Umbilical cord (tissue), 2 donors: ENCODE measurements around the gene PARD3. TPM values are rescaled to one million over a fixed set of nuclear protein-coding genes. Genes with fewer than 3 reads are reported as not detected.
A peak's percentile ranks its signal among the peaks of the same experiment; 100 is the strongest.

Experiments
- DNase-seq: peaks from one replicate; pipeline ENCODE4 v3.0.0-alpha.2; 2015; ENCODE audit warnings: low spot score
- total RNA-seq: library from RNA; depleted of rRNA; stranded (reverse); fragments of >200 nt; gene quantifications from one replicate; pipeline ENCODE4 v1.2.3, GENCODE V29; 2014; ENCODE audit warnings: low replicate concordance; ENCODE audit not compliant: insufficient read depth

Gene PARD3
- total RNA-seq, 1 donor from 2014 or later, result 27.0 TPM

DNA sequence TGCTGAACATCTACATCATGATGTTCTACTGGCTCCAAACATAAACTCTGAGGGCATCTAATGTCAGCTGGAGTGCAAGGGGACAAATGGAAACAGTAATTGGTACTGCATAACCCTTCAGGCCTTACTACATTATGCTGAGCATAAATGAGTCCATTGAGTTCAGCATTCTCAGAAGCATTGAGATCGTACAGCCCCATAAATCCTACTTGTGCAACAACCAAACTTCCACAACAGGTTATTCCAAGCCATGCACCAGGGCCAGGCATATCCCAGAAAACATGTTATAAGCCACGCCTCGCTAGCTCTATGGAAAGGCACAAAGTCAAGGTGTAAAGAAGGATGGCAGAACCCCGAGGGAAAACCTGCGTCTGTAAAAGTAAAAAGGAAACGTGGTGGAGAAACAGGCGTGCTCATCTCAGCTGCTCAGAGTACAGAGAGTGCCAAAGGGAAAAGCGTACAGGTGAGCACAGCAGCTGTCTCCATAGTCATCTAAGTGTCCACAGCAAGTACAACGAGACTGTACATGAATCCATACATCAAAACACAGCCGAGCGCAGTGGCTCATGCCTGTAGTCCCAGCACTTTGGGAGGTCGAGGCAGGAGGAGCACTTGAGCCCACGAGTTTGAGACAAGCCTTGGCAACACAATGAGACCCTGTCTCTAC lies 124.6 kb downstream of the PARD3 start:
- no peak for DNase-seq

DNA sequence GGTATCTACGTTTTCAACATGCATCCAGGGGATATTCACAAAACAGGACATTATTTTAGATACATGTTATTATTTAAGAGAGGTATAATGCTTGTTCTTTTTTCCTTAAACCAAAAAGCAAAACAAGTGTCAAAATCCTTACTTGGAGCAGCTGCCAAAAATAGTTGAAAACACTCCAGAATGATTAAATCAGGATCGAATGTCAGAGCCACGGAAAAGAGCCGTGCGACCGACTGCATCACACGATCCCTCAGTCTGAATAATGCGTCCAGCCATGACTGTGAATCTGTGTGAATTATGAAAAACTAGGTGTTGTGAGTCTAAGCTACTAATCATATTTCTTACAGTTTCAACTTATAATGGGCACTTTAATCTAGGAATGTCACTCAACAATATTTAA lies 126.0 kb downstream of the PARD3 start:
- DNase-seq, result no peak

DNA sequence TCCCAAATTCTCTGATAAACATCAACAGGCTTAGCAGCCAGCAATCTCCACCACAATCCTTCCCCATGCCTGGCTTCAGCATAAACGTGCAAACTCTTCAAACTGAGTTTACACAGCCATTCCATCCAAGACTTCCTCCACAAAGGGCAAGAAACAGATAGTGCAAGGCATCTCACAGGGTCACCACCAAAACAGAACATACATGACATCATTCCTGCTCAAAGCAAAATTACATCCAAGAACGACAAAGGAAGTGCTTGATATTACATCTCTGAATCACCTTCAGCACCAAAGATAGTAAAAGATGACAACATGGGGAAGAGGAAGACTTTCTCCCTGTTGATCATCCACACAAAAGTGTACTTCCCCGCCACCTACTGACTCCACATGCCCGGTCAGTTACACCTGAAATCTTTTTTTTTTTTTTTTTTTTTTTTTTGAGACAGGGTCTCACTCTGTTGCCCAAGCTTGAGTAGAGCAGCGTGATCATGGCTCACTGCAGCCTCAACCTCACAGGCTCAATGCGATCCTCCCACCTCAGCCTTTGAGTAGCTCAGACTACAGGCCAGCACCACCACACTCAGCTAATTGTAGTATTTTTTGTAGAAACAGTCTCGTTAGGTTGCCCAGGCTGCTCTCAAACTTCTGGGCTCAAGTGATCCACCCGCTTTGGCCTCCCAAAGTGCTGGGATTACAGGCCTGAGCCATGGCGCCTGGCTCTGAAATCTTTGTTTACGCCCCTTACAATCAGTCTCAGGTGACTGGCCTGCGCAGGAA lies 127.5 kb downstream of the PARD3 start:
- no peak for DNase-seq

DNA sequence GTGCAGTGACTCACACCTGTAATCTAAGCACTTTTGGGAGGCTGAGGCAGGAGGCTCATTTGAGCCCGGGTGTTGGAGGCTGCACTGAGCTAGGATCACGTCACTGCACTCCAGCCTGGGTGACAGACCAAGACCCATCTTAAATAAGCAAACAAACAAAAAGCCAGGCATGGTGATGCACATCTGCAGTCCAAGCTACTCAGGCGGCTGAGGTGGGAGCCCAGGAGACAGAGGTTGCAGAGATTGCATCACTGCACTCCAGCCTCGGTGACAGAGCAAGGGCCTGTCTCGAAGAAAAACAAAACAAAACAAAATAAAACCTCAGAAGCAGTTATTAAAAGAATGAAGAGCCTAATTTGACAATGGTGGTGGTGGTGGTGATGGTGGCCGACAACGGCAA lies 132.5 kb downstream of the PARD3 start:
- DNase-seq, result no peak

DNA sequence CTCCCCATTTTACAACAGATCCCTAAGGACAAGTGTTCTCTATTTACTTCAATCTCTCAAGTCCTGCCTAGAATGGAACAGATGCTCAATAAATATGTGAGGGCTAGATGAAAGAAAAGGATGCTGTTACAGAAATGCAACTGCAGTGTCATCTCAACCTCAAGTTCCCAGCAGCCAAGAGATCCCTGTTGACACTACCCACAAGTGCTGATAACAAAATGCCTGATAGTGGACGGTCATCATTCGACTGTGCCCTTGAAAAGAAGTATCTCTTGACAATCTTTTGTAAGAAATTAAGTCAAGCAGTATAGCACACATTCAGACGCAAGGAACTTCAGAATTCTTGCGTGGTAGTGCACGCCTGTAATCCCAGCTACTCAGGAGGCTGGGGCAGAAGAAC lies 133.2 kb downstream of the PARD3 start:
- no peak for DNase-seq

DNA sequence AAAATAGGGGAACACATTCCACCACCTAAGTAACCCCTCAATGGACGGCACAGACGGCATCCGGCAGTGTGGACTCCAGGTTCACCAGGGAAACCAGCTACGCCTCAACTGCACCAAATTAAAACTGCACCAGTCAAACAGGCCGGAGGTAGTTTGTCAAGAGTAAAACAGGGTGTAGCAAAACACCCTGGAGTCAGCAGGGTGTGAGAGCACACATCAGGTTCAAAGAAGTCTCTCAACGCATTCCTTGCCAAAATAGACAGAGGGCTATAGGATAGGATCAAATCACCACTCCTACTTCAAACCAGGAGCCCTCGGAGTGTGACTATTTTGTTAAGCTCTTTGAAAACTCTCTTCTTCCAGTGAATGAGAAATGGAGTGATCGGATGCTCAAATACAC lies 135.9 kb downstream of the PARD3 start:
- DNase-seq, result no peak

DNA sequence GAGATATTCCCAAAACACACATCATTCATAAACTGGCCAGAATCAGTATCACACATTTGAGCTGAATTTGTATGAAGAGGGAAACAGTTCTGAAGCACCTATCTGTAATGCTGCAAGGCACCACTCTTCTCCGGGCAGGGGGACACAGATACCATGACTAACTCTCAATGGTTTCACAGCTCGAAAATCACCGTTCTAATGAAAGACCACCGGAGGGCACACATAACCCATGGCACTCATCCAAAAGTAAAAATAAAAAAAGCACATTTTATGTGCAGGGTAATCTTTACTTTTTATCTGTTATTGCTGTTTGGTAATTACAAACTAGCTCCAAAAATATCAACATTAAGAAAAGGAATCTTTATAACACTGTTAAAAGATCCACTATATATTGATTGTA lies 137.5 kb downstream of the PARD3 start:
- DNase-seq, result no peak

DNA sequence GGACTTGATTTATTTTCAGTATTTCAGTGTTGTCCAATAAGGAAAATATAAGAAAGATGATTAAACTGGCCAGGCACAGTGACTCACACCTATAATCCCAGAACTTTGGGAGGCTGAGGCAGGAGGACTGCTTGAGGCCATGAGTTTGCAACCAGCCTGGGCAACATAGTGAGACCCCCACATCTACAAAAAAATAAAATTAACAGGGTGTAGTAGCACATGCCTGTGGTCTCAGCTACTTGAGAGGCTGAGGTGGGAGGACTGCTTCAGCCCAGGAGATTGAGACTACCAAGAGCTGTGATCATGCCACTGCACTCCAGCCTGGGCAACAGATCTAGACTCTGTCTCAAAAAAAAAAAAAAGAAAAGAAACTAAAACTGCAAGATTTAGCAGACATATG lies 138.0 kb downstream of the PARD3 start:
- DNase-seq, result no peak

DNA sequence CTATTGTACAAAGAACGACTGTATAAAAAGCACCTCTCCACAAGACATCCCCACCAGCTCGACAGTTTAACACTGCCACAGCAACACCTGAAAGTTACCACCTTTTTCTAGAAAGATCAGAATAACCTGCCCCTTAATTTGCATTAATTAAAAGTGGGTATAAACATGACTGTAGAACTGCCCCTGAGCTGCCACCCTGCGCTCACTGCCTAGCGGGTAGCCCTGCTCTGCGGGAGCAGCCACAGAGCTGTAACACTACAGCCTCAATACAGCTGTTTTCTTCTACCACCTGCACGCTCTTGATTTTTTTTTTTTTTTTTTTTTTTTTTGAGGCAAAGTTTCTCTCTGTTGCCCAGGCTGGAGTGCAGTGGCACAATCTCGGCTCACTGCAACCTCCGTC lies 140.9 kb downstream of the PARD3 start:
- no peak for DNase-seq

DNA sequence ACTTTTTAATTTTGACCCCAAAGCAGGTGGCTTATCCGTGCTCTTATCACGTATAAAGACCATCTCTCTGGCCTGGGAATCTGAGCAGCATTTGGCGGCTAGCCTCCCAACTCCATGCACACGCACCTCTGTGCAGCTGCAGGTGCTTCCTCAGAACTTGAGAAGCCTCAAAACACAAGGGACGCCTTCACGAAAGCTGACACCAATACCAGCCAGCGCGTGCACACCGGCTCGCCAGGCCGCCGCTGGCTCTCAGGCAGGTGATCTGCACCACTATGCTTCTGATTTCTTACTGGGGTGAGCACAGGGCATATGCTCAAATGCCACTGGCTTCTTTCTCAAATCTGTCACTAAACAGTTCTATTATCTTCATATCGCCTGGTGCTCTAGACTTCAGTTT lies 145.0 kb downstream of the PARD3 start:
- no peak for DNase-seq

DNA sequence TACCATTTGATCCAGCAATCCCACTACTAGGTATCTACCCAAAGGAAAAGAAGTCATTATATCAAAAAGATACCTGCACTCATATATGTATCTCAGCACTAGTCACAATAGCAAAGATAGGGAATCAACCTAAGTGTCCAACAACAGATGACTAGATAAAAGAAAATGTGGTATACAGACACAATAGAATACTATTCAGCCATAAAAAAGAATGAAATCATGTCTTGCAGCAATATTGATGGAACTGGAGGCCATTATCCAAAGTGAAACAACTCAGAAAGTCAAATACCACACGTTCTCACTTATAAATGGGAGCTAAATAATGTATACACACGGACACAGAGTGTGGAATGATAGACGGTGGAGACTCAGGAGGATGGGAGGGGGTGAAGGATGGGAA lies 146.0 kb downstream of the PARD3 start:
- DNase-seq, result no peak

DNA sequence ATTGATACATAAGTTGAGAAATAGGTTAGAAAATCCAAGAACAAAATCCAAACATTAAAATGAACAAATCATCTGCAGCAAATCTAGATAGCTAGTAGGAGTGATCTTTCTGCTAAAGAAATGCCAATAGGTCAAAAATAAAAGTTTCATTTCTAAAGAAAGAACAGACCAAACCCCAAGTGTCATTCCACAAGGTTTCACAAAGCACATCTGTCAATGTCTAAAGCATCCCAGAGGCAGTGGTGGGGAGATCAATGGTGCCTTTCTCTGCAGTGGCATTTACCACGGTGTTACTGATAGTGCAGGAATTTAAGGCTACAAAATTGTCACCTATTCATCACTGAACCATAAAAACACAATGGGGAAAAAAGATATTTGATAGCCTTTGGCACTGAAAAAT lies 147.9 kb downstream of the PARD3 start:
- DNase-seq, result no peak

DNA sequence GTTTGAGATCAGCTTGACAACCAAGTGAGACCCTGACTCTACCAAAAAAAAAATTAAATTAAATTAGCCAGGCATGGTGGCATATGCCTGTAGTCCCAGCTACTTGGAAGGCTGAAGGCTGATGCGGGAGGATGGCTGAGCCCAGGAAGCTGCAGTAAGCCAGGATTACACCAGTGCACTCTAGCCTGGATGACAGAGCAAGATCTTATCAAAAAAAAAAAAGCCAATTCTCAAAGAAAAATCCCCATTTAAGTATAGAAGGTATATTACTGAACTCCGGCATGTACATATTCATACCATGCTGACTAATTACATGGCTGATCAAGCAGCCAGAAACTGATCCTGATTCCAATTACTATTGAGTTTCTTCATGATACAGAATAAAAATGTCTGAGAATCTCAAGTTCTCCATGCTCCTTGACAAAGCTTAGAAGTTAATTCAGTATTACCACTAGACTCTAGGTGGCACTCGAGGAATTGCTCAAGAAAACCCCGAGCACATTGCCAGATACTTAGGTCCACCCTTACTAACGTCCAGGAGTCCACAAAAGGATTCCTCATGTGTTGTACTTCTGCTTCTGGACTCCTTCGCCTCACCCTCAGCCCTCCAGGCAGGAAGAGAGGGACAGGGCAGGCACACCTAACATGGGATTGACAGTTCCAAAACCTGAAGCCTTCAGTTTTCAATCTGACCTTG lies 148.9 kb downstream of the PARD3 start:
- DNase-seq, result peak; percentile 94

DNA sequence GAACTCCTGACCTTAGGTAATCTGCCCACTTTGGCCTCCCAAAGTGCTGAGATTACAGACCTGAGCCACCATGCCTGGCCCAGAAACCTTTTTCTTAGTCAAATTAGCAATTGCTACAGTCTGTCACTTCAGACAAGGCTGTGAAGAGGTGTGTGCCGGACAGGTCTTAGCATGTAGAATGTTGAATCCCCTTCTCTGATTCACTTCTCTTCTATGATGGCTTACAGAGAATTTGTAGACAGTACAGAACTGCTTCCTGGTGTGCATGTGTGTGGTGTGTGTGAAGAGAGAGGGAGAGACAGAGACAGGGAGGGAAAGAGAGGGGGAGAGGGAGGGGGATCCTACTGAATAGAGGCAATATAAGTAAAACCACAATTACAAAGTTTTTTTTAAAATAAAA lies 150.4 kb downstream of the PARD3 start:
- DNase-seq, result peak; percentile 55

DNA sequence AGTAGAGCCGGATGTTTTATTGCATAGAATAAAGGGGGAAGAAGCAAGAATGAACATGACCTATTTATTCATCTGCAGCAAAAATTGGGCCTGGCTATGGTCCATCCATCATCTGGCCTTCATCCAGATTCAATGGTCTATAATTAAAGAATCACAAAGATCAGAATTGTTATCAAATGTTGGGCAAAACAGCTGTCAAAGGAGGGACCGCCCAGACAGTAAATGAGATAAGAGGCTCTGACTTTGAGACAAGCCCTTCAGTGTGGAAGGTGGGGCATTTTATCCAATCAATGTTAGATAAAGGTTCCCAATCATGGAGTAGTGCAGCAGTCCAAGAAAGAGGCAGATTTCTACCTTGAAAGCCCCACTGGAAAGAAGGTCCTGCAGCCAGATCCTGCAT lies 153.5 kb downstream of the PARD3 start:
- DNase-seq, result no peak

DNA sequence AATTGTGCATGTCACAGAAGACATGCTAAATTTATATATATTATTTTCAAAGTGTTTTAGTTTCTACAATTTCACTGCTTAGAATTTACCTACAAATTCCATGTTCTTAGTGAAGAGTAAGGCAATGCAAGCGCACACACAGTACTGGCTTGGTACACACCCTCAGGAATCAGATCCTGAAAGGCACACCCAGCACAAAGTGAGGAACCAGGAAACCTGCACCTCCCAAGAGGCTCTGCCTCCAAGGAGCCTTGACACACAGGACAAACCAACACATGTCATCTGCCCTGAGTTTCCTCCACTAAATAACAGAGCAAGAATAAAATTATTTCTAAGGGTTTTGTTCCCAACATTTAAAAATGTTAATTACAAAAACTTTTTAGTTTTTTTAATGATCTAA lies 156.2 kb downstream of the PARD3 start:
- no peak for DNase-seq

DNA sequence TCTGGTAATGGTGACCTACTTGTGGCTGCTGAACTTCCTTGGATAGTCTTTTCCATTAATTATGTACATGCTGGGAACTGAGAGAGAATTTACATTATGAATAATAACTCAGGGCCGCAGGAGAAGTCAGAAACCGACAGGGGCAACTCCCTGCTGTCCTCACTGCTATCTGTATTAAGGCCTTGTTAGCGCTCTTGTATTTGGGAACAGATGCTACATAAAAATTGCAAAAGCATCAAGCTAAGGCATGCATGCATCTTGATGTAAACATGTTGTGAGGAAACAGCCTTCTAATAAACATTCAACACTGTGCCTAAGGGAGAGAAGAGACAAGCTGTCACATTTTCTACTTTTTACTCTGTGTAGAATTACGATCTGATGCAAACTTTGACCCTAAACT lies 158.4 kb downstream of the PARD3 start:
- no peak for DNase-seq

DNA sequence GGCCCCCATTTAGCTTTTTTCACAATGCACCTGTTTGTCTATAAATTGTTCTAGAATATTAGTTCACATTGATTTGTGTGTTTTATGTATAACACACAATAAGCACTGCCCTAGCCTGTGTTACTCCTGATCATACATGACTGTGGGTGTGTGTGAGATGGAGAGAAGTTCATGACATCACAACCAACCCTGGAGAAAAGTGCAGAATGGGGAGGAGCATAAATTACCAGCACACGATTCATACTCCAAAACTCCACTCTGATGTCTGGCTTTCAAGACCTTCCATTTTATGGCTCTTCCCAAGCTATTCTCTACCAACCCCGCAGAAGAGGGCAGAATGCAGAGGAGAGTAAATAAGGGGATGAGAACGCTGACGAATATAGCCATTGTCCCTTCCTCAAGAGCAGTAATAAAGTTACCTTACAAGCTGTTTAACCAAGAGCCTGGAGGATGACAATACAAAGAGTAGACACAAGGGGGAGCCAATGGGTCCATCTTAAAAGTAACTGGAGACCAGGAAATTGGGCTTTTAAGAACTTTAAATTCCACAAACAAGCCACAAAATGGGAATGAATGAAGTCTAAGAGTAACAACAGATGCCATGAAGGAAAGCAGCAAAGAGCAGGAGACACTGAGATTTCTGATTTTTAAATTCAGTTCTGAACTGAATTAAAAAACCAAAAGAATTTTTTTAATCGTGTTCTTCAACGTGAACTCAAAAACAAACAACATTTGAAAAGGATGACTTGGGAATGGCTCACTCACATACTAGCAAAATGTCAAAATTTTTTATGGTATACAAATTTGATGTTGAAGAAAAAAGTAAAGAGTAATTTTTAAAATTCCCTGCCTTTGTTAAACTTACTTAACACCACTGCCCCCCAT lies 159.6 kb downstream of the PARD3 start:
- peak; percentile 68 for DNase-seq

DNA sequence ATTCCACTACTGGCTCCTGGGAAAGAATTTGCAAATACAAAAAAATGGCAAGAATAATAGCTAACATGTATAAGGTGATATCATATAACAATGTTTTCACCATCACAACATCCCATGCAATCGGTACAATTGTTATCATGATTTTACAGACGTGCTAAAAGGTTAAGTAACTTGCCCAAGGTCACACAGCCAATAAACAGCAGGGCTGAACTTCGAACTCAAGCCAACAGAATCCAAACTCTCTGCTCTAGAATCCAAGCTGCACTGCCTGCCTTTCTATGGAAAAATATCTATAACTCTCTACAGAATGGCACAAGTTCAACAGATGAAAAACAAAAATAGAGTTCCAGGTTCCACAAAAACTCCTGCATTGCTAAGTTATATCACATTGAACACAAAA lies 160.9 kb downstream of the PARD3 start:
- no peak for DNase-seq

DNA sequence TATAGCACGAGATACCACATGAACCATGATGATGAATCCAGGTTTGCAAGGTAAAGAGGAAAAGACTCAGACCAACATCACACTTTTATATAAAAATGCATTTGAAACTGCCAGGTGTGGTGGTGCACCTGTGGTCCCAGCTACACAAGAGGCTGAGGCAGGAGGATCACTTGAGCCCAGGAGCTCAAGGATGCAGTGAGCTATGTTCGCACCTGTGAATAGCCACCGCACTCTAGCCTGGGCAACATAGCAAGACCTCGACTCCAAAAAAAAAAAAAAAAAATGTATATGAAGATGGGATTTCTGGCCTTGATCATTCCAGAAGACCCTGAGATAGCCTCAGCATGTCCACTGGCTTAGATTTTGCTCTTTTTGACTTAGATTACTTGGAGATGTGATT lies 161.6 kb downstream of the PARD3 start:
- no peak for DNase-seq

DNA sequence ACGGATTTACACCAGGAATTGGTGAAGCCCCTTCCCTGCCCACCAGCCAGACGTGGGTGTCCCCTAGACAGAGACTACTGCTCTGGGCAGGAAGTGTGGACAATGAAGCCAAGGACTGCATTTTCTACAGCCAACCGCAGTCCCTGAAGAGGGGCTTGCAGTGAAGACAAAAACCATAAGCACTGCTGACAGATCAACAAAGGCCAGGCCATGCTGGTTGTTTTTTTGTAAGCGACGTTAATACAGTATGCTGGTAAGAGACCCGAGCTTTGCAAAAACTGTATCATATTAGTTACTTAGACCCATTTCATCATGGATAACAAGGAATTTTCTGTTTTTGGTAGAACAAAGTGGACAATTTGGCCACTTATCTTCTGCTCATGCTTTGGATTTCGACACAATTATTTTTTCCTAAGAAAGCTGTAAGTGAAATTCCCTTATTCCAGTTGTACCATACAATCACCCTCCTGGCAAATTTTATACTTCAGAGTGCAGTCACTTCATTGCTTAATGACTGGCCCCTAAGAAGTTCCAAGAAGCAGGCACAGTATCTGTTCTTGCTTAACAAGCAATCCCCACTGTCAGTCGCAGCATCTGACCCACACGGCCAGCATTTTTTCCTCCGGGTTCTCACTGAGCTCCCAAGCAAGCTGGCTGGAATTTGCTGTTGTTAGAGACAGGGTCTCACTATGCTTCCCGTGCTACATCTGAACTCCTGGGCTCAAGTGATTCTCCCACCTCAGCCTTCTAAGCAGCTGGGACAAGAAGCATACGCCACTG lies 163.5 kb downstream of the PARD3 start:
- DNase-seq, result peak; percentile 80
